HEK293 (cell line): ENCODE results near the gene RCL1.

Source experiments
- CTCF ChIP-seq: fragments of 450-650 bp; formaldehyde crosslinking; IDR thresholded peaks from 2 replicates; pipeline ENCODE4 v1.5.1; 2016; ENCODE audit warnings: missing biosample characterization, missing genetic modification characterization
- PBX3 ChIP-seq: sonication (generic); formaldehyde crosslinking; IDR thresholded peaks from 2 replicates; pipeline ENCODE4 v1.8.1; 2022; ENCODE audit warnings: mild to moderate bottlenecking, moderate library complexity, missing genetic modification reagents
- PRDM4 ChIP-seq: fragments of 450-650 bp; formaldehyde crosslinking; IDR thresholded peaks from 2 replicates; pipeline ENCODE4 v1.5.1; 2017; ENCODE audit warnings: missing biosample characterization, missing genetic modification characterization
- REST ChIP-seq: fragments of 450-650 bp; formaldehyde crosslinking; IDR thresholded peaks from 2 replicates; pipeline ENCODE4 v1.5.1; 2016; ENCODE audit warnings: missing biosample characterization, missing genetic modification characterization
- ZBTB1 ChIP-seq: fragments of 450-650 bp; formaldehyde crosslinking; IDR thresholded peaks from 2 replicates; pipeline ENCODE4 v1.5.1; 2016; ENCODE audit warnings: missing biosample characterization, missing genetic modification characterization
- ZBTB26 ChIP-seq: fragments of 450-650 bp; formaldehyde crosslinking; optimal IDR thresholded peaks from 2 replicates; pipeline ENCODE3; 2016; ENCODE audit warnings: missing biosample characterization, mild to moderate bottlenecking, missing genetic modification characterization
- ZNF335 ChIP-seq: fragments of 450-650 bp; formaldehyde crosslinking; conservative IDR thresholded peaks from 2 replicates; pipeline ENCODE4 v1.5.1; 2016; ENCODE audit warnings: missing biosample characterization, missing genetic modification characterization
- ZNF654 ChIP-seq: fragments of 450-650 bp; formaldehyde crosslinking; IDR thresholded peaks from 2 replicates; pipeline ENCODE4 v1.5.1; 2016; ENCODE audit warnings: low read depth, missing biosample characterization, missing genetic modification characterization

- TF ChIP-seq CTCF (tag by site-specific recombination) (no peak), ZBTB1 (no peak), PBX3 (CRISPR knock-in tag) (no peak), PRDM4 (tag by site-specific recombination) (no peak), REST (tag by site-specific recombination) (no peak), ZNF335 (no peak), ZNF654 (tag by site-specific recombination) (no peak), ZBTB26 (tag by site-specific recombination) (no peak)
Observed at GRCh38 chr9:4815381-4815956, 22.7 kb downstream of the RCL1 start.
